Purkinje cell (primary cell): ENCODE data around the gene PDCD5. TPM values are rescaled to one million over a fixed set of nuclear protein-coding genes. Genes with fewer than 3 reads are reported as not detected.

Experiments
- polyA plus RNA-seq: library from polyadenylated mRNA; unstranded; fragments of >200 nt; fragmentation: Nextera tagmentation; gene quantifications from 2 replicates; pipeline ENCODE4 v1.2.1, GENCODE V29; 2014

The PDCD5 gene
- 274 and 277 TPM in 2 replicates for polyA plus RNA-seq

GRCh38 chr19:32580901-32581704, at the start of gene PDCD5:
TSS of gene PDCD5 (plus strand) at chr19:32581190. CDS start at chr19:32581262, 72 bp downstream.

Other genes with a start within 250 kb of the PDCD5 start
- gene ZNF507, start 235.6 kb upstream of the PDCD5 start, polyA plus RNA-seq: 4.6 and 4.7 TPM in 2 replicates
- gene DPY19L3, start 175.4 kb upstream of the PDCD5 start, polyA plus RNA-seq: 9.1 and 11.5 TPM in 2 replicates
- gene ANKRD27, start 94.0 kb downstream of the PDCD5 start, polyA plus RNA-seq: 4.8 and 7.5 TPM in 2 replicates
- 1.1 TPM in 1 of 2 replicates, not detected in the other for gene RGS9BP, start 94.7 kb downstream of the PDCD5 start, polyA plus RNA-seq
- gene NUDT19, start 110.6 kb downstream of the PDCD5 start, polyA plus RNA-seq: 2.1 and 7.5 TPM in 2 replicates
- 0.10 TPM in 1 of 2 replicates, not detected in the other for gene TDRD12, start 138.6 kb downstream of the PDCD5 start, polyA plus RNA-seq